Esophagus muscularis mucosa (tissue), 4 donors: ENCODE data around the gene TESK2.

Source experiments
- CTCF ChIP-seq, 3 experiments: fragments of 200-600 bp in 2 of 3; fragments of 450-650 bp in 1 of 3; sonication (generic) in 2 of 3; IDR thresholded peaks; one replicate each; pipeline ENCODE4 v1.5.1; 2017 to 2019; ENCODE audit warnings: antibody characterized with exemption in 3 of 3, mild to moderate bottlenecking in 2 of 3, moderate library complexity in 1 of 3
- EP300 ChIP-seq: sonication (generic); formaldehyde crosslinking; IDR thresholded peaks from one replicate; pipeline ENCODE4 v1.6.1; 2017; ENCODE audit warnings: antibody characterized with exemption
- POLR2A ChIP-seq: fragments of 450-650 bp; IDR thresholded peaks from one replicate; pipeline ENCODE4 v1.6.1; 2017; ENCODE audit warnings: antibody characterized with exemption, moderate library complexity, mild to moderate bottlenecking, low read depth

GRCh38 chr1:45526135-45526644 lies 35.2 kb upstream of the TESK2 start:
- TF ChIP-seq CTCF (IDR thresholded peaks at IDR 0.05) (no peak), POLR2A (no peak), EP300 (no peak)
